Vagina (tissue), 2 donors: ENCODE data around the gene AGR2.

Source experiments
- CTCF ChIP-seq, 3 experiments: fragments of 450-650 bp in 2 of 3; fragments of 200-600 bp in 1 of 3; sonication (generic) in 1 of 3; IDR thresholded peaks; one replicate each; pipeline ENCODE4 v1.5.1; 2017 to 2019; ENCODE audit warnings: antibody characterized with exemption in 3 of 3, mild to moderate bottlenecking in 2 of 3, moderate library complexity in 2 of 3
- POLR2A ChIP-seq, 2 donors: fragments of 450-650 bp; IDR thresholded peaks; one replicate each; pipeline ENCODE4 v1.6.1; 2017; ENCODE audit warnings: antibody characterized with exemption in 2 of 2, mild to moderate bottlenecking in 2 of 2, moderate library complexity in 2 of 2
- POLR2AphosphoS5 ChIP-seq, 2 donors: sonication (generic); formaldehyde crosslinking; IDR thresholded peaks; one replicate each; pipeline ENCODE4 v1.9.0; 2017; ENCODE audit warnings: antibody characterized with exemption in 2 of 2, mild to moderate bottlenecking in 2 of 2, low read depth in 1 of 2; ENCODE audit not compliant: insufficient read depth in 1 of 2

GRCh38 chr7:16836481-16836880, 31.7 kb upstream of the AGR2 start:
- TF ChIP-seq CTCF (IDR thresholded peaks at IDR 0.05) (no peak), POLR2AphosphoS5 (IDR thresholded peaks at IDR 0.05; ENCODE audit: insufficient read depth in 1 of 2, low read depth in 1 of 2) (no peak), POLR2A (IDR thresholded peaks at IDR 0.05) (no peak)
